Measurements from ENCODE around the gene RUFY3. TPM values are rescaled to one million over a fixed set of nuclear protein-coding genes. Genes with fewer than 3 reads are reported as not detected.

The RUFY3 gene
- total and polyA plus RNA-seq, 5 experiments from 2014 or later, result 8.4 to 42.9 (median 9.3) TPM

GRCh38 chr4:70741867-70742658 is 20.3 kb downstream of the RUFY3 start:
- H3K27ac Mint-ChIP-seq, result peak overlapping the region in 1 of 10 donors; percentile 3

GRCh38 chr4:70743731-70744130 is 22.0 kb downstream of the RUFY3 start:
- POLR2A ChIA-PET, result interaction anchor here (0.5 to 0.6 kb wide), 2 partner anchors 102 to 230 kb away, joined by 3 read pairs; no protein-coding TSS in a partner anchor
- Mint-ChIP-seq H3K4me1 (peaks cover 6 to 13% (median 8%) of the 10 kb centered on the region in 4 donors), H3K27me3 (no peaks in the 10 kb centered on the region), H3K9me3 (no peaks in the 10 kb centered on the region), H3K4me3 (no peak overlapping the region), H3K27ac (peak overlapping the region in 1 of 10 donors; percentile 31), H3K36me3 (peaks cover 4 to 6% (median 5%) of the 10 kb centered on the region in 3 donors)
- no peak for DNase-seq
- ATAC-seq, result no peak

More at GRCh38 chr4:70741867-70742658, 20.3 kb downstream of the RUFY3 start:
- Mint-ChIP-seq H3K27me3 (no peaks in the 10 kb centered on the region), H3K4me1 (peaks cover 8 to 21% (median 16%) of the 10 kb centered on the region in 4 donors), H3K9me3 (no peaks in the 10 kb centered on the region), H3K4me3 (no peak overlapping the region), H3K36me3 (peaks cover 0 to 2% (median 0%) of the 10 kb centered on the region in 3 donors)
- ATAC-seq (no peak), DNase-seq (no peak)
- POLR2A ChIA-PET, result interaction anchor here (1.1 kb wide), 1 partner anchor 37 kb away, joined by 4 read pairs; no protein-coding TSS in a partner anchor

GRCh38 chr4:70746179-70746839 is 24.5 kb downstream of the RUFY3 start:
- H3K27ac Mint-ChIP-seq, result no peak overlapping the region
- peaks cover 4 to 9% (median 8%) of the 10 kb centered on the region in 3 donors for H3K36me3 Mint-ChIP-seq

GRCh38 chr4:70747874-70748273 is 26.1 kb downstream of the RUFY3 start:
- Mint-ChIP-seq H3K9me3 (no peaks in the 10 kb centered on the region), H3K27ac (no peak overlapping the region), H3K36me3 (peaks cover 4 to 9% (median 6%) of the 10 kb centered on the region in 3 donors), H3K27me3 (no peaks in the 10 kb centered on the region), H3K4me1 (peaks cover 7 to 12% (median 8%) of the 10 kb centered on the region in 4 donors), H3K4me3 (no peak overlapping the region)
- ATAC-seq (no peak), DNase-seq (no peak)
- POLR2A ChIA-PET, result no interaction called here

More at GRCh38 chr4:70746179-70746839, 24.5 kb downstream of the RUFY3 start:
- no peaks in the 10 kb centered on the region for H3K27me3 Mint-ChIP-seq
- ATAC-seq, result no peak
- peaks cover 6 to 11% (median 9%) of the 10 kb centered on the region in 4 donors for H3K4me1 Mint-ChIP-seq
- H3K9me3 Mint-ChIP-seq, result no peaks in the 10 kb centered on the region
- DNase-seq, result no peak
- POLR2A ChIA-PET, result interaction anchor here (0.6 kb wide), 1 partner anchor 9 kb away, joined by 4 read pairs; no protein-coding TSS in a partner anchor
- H3K4me3 Mint-ChIP-seq, result no peak overlapping the region

- H3K36me3 Mint-ChIP-seq, result peaks cover 4 to 9% (median 6%) of the 10 kb centered on the region in 3 donors
- POLR2A ChIA-PET, result interaction anchor here (0.7 to 1.1 kb wide), 3 partner anchors 10 to 36 kb away, joined by 3 to 6 read pairs (median 3); no protein-coding TSS in a partner anchor
- H3K9me3 Mint-ChIP-seq, result no peaks in the 10 kb centered on the region
- no peak overlapping the region for H3K4me3 Mint-ChIP-seq
- H3K4me1 Mint-ChIP-seq, result peaks cover 8 to 24% (median 13%) of the 10 kb centered on the region in 4 donors
- H3K27me3 Mint-ChIP-seq, result no peaks in the 10 kb centered on the region
- ATAC-seq (no peak), DNase-seq (no peak)
- H3K27ac Mint-ChIP-seq, result no peak overlapping the region
These were observed 27.5 kb downstream of the RUFY3 start for GRCh38 chr4:70749313-70749712.

- ATAC-seq, result no peak
- H3K4me3 Mint-ChIP-seq, result no peak overlapping the region
- DNase-seq, result no peak
- H3K4me1 Mint-ChIP-seq, result peaks cover 11 to 35% (median 13%) of the 10 kb centered on the region in 4 donors
- peaks cover 6 to 12% (median 10%) of the 10 kb centered on the region in 3 donors for H3K36me3 Mint-ChIP-seq
- H3K27ac Mint-ChIP-seq, result no peak overlapping the region
- POLR2A ChIA-PET, result no interaction called here
- H3K9me3 Mint-ChIP-seq, result peaks cover 0 to 3% (median 0%) of the 10 kb centered on the region in 9 donors
- no peaks in the 10 kb centered on the region for H3K27me3 Mint-ChIP-seq
These were observed 30.5 kb downstream of the RUFY3 start for GRCh38 chr4:70752236-70752635.

- Mint-ChIP-seq H3K4me1 (peaks cover 9 to 38% (median 13%) of the 10 kb centered on the region in 4 donors), H3K27ac (no peak overlapping the region), H3K9me3 (peaks cover 0 to 3% (median 0%) of the 10 kb centered on the region in 9 donors), H3K36me3 (peaks cover 3 to 7% (median 6%) of the 10 kb centered on the region in 3 donors), H3K4me3 (no peak overlapping the region), H3K27me3 (no peaks in the 10 kb centered on the region)
- POLR2A ChIA-PET, result interaction anchor here (0.7 kb wide), 1 partner anchor 19 kb away, joined by 5 read pairs; no protein-coding TSS in a partner anchor
- DNase-seq, result no peak
- no peak for ATAC-seq
These were observed 31.9 kb downstream of the RUFY3 start for GRCh38 chr4:70753630-70754029.

- ATAC-seq (no peak), DNase-seq (no peak)
- Mint-ChIP-seq H3K4me3 (peak overlapping the region in 1 of 10 donors; percentile 5), H3K9me3 (peaks cover 0 to 3% (median 0%) of the 10 kb centered on the region in 9 donors), H3K27ac (no peak overlapping the region), H3K4me1 (peaks cover 15 to 45% (median 19%) of the 10 kb centered on the region in 4 donors), H3K36me3 (peaks cover 3 to 7% (median 6%) of the 10 kb centered on the region in 3 donors), H3K27me3 (no peaks in the 10 kb centered on the region)
- POLR2A ChIA-PET, result interaction anchor here (0.6 to 1.0 kb wide), 2 partner anchors 36 to 144 kb away, joined by 3 to 4 read pairs; no protein-coding TSS in a partner anchor
These were observed 32.7 kb downstream of the RUFY3 start for GRCh38 chr4:70754470-70754869.

- H3K27ac Mint-ChIP-seq, result no peak overlapping the region
- peaks cover 17 to 49% (median 24%) of the 10 kb centered on the region in 4 donors for H3K4me1 Mint-ChIP-seq
- POLR2A ChIA-PET, result interaction anchor here (0.6 to 1.0 kb wide), 5 partner anchors 8 to 149 kb away, joined by 3 to 6 read pairs (median 4); no protein-coding TSS in a partner anchor
- ATAC-seq (no peak), DNase-seq (no peak)
- peaks cover under 1 to 6% (median 4%) of the 10 kb centered on the region in 3 donors for H3K36me3 Mint-ChIP-seq
- peaks cover 0 to 3% (median 0%) of the 10 kb centered on the region in 9 donors for H3K9me3 Mint-ChIP-seq
- no peak overlapping the region for H3K4me3 Mint-ChIP-seq
- no peaks in the 10 kb centered on the region for H3K27me3 Mint-ChIP-seq
These were observed 33.4 kb downstream of the RUFY3 start for GRCh38 chr4:70754990-70755688.

GRCh38 chr4:70759126-70759525 is 37.4 kb downstream of the RUFY3 start:
- H3K4me3 Mint-ChIP-seq, result peak overlapping the region in 6 of 10 donors; percentile 1 to 48 (median 42)
- H3K27me3 Mint-ChIP-seq, result no peaks in the 10 kb centered on the region
- ATAC-seq, result no peak
- H3K4me1 Mint-ChIP-seq, result peaks cover 13 to 30% (median 22%) of the 10 kb centered on the region in 4 donors
- peaks cover 0 to 3% (median 0%) of the 10 kb centered on the region in 9 donors for H3K9me3 Mint-ChIP-seq
- no peak for DNase-seq
- POLR2A ChIA-PET, result interaction anchor here (1.2 to 1.4 kb wide), 2 partner anchors 10 to 80 kb away, joined by 3 to 6 read pairs; partner anchors contain the start of gene GRSF1
- H3K36me3 Mint-ChIP-seq, result peaks cover 12 to 16% (median 13%) of the 10 kb centered on the region in 3 donors
- peak overlapping the region in 3 of 10 donors; percentile 19 to 39 (median 20) for H3K27ac Mint-ChIP-seq

- H3K27me3 Mint-ChIP-seq, result no peaks in the 10 kb centered on the region
- peak overlapping the region in 8 of 10 donors; percentile 1 to 48 (median 38) for H3K4me3 Mint-ChIP-seq
- peaks cover 13 to 27% (median 21%) of the 10 kb centered on the region in 4 donors for H3K4me1 Mint-ChIP-seq
- H3K27ac Mint-ChIP-seq, result peak overlapping the region in 3 of 10 donors; percentile 7 to 39 (median 20)
- H3K36me3 Mint-ChIP-seq, result peaks cover 17 to 21% (median 17%) of the 10 kb centered on the region in 3 donors
- no peak for ATAC-seq
- DNase-seq, result no peak
- peaks cover 0 to 3% (median 0%) of the 10 kb centered on the region in 9 donors for H3K9me3 Mint-ChIP-seq
- POLR2A ChIA-PET, result interaction anchor here (1.2 kb wide), 1 partner anchor 11 kb away, joined by 6 read pairs; no protein-coding TSS in a partner anchor
These were observed 37.9 kb downstream of the RUFY3 start for GRCh38 chr4:70759627-70760026.

All from naive thymus-derived CD8-positive, alpha-beta T cell (primary cell).